CD4-positive, alpha-beta T cell treated with Interleukin-6 for 4 hours (primary cell): ENCODE results near the gene CLEC2A.
A peak's percentile ranks its signal among the peaks of the same experiment; 100 is the strongest.

Source experiments
- DNase-seq: peaks from one replicate; pipeline ENCODE4 v3.0.0-alpha.2; 2020; ENCODE audit warnings: mixed read lengths

CLEC2A gene

GRCh38 chr12:9931245-9931644 is 925 bp downstream of the CLEC2A start:
- no peak for DNase-seq

GRCh38 chr12:9928607-9929006 is 3.6 kb downstream of the CLEC2A start:
- no peak for DNase-seq

GRCh38 chr12:9926876-9927275 is 5.3 kb downstream of the CLEC2A start:
- no peak for DNase-seq

GRCh38 chr12:9925705-9926393 is 6.3 kb downstream of the CLEC2A start:
- DNase-seq, result peak; percentile 26

- DNase-seq, result no peak
Observed at GRCh38 chr12:9922429-9922828, 9.7 kb downstream of the CLEC2A start.

- no peak for DNase-seq
Observed at GRCh38 chr12:9920451-9920850, 11.7 kb downstream of the CLEC2A start.

- DNase-seq, result no peak
Observed at GRCh38 chr12:9919443-9919842, 12.7 kb downstream of the CLEC2A start.

- DNase-seq, result no peak
Observed at GRCh38 chr12:9911708-9912107, 20.5 kb downstream of the CLEC2A start.

- no peak for DNase-seq
Observed at GRCh38 chr12:9910716-9911421, 21.3 kb downstream of the CLEC2A start.

- no peak for DNase-seq
Observed at GRCh38 chr12:9909724-9910123, 22.4 kb downstream of the CLEC2A start.

GRCh38 chr12:9908350-9908749 is 23.8 kb downstream of the CLEC2A start:
- no peak for DNase-seq

GRCh38 chr12:9907769-9908168 is 24.4 kb downstream of the CLEC2A start:
- no peak for DNase-seq

GRCh38 chr12:9906873-9907272 is 25.3 kb downstream of the CLEC2A start:
- peak; percentile 57 for DNase-seq

GRCh38 chr12:9902539-9903228 is 29.5 kb downstream of the CLEC2A start:
- no peak for DNase-seq

- DNase-seq, result no peak
Observed at GRCh38 chr12:9900930-9901329, 31.2 kb downstream of the CLEC2A start.

GRCh38 chr12:9899209-9899608 is 33.0 kb downstream of the CLEC2A start:
- DNase-seq, result no peak

GRCh38 chr12:9897535-9897934 is 34.6 kb downstream of the CLEC2A start:
- DNase-seq, result no peak

GRCh38 chr12:9895215-9895971 is 36.8 kb downstream of the CLEC2A start:
- no peak for DNase-seq

- no peak for DNase-seq
Observed at GRCh38 chr12:9888665-9889273, 43.4 kb downstream of the CLEC2A start.

- DNase-seq, result no peak
Observed at GRCh38 chr12:9883175-9883574, 49.0 kb downstream of the CLEC2A start.

- no peak for DNase-seq
Observed at GRCh38 chr12:9881988-9882387, 50.2 kb downstream of the CLEC2A start.

GRCh38 chr12:9881246-9881645 is 50.9 kb downstream of the CLEC2A start, which contains the start of gene KLRF2:
Gene KLRF2 (plus strand): TSS chr12:9881489. CDS start chr12:9881596, 107 bp downstream.
- DNase-seq, result no peak
